ENCODE measurements around the gene TMEM184A.

DNA sequence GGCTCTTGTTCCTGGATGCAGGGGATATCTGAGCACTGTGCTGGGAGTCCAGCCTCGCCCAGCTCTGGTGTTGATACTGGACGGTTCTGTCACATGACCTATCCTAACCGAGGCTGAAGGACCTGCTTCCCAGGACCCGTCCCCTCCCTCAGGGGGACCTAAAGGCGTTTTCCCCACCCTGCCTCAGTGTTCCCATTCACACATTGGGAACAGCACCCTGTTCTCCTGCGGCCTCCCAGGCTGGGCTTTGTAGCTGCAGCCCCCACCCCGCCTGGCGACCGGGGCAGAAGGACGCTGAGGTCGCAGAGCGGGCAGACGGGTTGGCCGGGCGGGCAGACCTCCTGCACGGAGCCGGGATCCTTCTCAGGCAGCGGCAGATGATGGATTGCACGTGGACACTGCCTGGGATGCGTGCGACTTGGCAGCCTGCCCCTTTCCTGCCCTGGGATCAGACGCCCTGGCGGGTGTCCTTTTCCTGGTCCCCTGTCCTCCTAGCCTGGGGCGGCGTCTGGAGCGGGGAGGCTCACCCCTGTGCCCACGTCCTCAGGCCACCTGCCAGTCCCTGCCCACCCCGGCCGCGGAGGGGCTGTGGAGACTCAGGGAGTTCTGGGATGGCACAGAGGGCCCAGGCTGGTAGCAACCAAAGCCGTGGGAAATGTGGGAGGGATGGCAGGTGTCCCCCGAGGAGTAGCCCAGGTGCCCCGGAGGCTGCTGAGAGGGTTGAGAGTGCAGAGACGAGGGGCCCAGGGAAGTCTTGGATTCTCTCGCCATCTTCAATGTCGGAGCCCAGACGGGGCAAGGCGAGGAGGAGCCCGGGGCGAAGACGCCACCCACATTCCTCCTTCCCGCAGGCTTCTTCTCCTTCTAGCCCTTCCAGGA lies 31.1 kb upstream of the TMEM184A start:
- TF ChIP-seq FOXM1 (IDR thresholded peaks at IDR 0.05; ENCODE audit: borderline replicate concordance, low read depth) (no peak), TAF1 (IDR thresholded peaks at IDR 0.05; ENCODE audit: low read depth) (no peak), RAD21 (IDR thresholded peaks at IDR 0.05; ENCODE audit: low read depth) (no peak), YY1 (IDR thresholded peaks at IDR 0.05; ENCODE audit: low read depth) (no peak), EP300 (IDR thresholded peaks at IDR 0.05; ENCODE audit: borderline replicate concordance) (no peak)
- TF ChIP-seq, protein P1, sequence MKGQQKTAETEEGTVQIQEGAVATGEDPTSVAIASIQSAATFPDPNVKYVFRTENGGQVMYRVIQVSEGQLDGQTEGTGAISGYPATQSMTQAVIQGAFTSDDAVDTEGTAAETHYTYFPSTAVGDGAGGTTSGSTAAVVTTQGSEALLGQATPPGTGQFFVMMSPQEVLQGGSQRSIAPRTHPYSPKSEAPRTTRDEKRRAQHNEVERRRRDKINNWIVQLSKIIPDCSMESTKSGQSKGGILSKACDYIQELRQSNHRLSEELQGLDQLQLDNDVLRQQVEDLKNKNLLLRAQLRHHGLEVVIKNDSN (IDR thresholded peaks at IDR 0.05) = peak; percentile 37; the same call in 1 of the 2 replicates
- TF ChIP-seq, protein P2, sequence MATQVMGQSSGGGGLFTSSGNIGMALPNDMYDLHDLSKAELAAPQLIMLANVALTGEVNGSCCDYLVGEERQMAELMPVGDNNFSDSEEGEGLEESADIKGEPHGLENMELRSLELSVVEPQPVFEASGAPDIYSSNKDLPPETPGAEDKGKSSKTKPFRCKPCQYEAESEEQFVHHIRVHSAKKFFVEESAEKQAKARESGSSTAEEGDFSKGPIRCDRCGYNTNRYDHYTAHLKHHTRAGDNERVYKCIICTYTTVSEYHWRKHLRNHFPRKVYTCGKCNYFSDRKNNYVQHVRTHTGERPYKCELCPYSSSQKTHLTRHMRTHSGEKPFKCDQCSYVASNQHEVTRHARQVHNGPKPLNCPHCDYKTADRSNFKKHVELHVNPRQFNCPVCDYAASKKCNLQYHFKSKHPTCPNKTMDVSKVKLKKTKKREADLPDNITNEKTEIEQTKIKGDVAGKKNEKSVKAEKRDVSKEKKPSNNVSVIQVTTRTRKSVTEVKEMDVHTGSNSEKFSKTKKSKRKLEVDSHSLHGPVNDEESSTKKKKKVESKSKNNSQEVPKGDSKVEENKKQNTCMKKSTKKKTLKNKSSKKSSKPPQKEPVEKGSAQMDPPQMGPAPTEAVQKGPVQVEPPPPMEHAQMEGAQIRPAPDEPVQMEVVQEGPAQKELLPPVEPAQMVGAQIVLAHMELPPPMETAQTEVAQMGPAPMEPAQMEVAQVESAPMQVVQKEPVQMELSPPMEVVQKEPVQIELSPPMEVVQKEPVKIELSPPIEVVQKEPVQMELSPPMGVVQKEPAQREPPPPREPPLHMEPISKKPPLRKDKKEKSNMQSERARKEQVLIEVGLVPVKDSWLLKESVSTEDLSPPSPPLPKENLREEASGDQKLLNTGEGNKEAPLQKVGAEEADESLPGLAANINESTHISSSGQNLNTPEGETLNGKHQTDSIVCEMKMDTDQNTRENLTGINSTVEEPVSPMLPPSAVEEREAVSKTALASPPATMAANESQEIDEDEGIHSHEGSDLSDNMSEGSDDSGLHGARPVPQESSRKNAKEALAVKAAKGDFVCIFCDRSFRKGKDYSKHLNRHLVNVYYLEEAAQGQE (IDR thresholded peaks at IDR 0.05; ENCODE audit: low read depth) = no peak

Measured in Ishikawa (cell line).